NCI-H774 (cell line): Measurements from ENCODE around the gene RHOBTB3.

Experiments
- DNase-seq: peaks from one replicate; lab custom pipeline; 2025; lab: John Stamatoyannopoulos, UW

Gene RHOBTB3

GRCh38 chr5:95841914-95842812 is 111.0 kb downstream of the RHOBTB3 start:
- no peak for DNase-seq

GRCh38 chr5:95842854-95843544 is 111.9 kb downstream of the RHOBTB3 start:
- no peak for DNase-seq

GRCh38 chr5:95843733-95844223 is 112.6 kb downstream of the RHOBTB3 start:
- no peak for DNase-seq

GRCh38 chr5:95845391-95845790 is 114.3 kb downstream of the RHOBTB3 start:
- no peak for DNase-seq
